CD4-positive, alpha-beta T cell treated with Interleukin-12 subunit alpha and Interleukin-12 subunit beta, for 1 hour (primary cell): Measurements from ENCODE around the gene MOXD1.
"Not testable (repeated sequence)": the region's sequence is repeated elsewhere in the genome, so short reads cannot be mapped to it uniquely, and the experiment has no call there.

Experiments used
- DNase-seq: peaks from one replicate; pipeline ENCODE4 v3.0.0-alpha.2; 2020

The MOXD1 gene

GRCh38 chr6:132344811-132345210, 56.5 kb downstream of the MOXD1 start:
- no peak for DNase-seq

GRCh38 chr6:132341646-132342045, 59.6 kb downstream of the MOXD1 start:
- no peak for DNase-seq

DNA sequence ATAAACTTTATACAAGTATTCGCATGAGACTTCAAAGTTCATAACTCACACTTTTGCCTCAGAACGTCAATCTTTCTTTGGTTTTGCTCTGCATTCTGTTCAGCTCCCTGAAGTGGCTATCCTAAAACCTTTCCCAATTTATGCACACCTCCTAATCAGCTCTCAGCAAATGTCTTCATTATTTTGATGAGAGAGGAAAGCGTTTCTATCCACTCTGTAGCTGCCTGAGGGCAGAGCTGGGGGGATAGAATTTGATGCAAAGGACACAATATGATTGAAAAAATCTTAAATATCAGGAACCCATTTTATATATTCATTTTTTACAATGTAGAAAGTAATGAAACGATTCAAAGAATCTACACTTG, 66.8 kb downstream of the MOXD1 start:
- no peak for DNase-seq

GRCh38 chr6:132333639-132334520, 67.4 kb downstream of the MOXD1 start:
- DNase-seq: no peak

DNA sequence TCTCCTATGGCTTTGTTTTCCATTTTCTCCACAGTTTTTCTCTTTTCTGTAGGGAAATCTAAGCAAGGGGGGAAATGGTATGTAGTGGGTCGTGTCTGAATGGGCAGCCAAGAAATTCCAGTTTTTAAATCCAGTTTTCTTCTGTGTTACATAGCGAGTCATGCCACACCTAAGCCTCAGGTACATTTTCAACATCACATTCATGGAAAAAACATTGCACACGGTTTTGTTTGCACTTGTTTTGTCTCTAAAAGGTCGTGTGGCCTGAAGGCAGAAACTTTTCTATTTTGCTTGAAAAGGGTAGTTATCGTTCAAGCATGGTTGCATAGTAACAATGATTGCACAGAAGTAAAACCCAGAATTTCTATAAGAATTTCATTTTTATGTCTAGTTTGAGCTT, 70.5 kb downstream of the MOXD1 start:
- no peak for DNase-seq

DNA sequence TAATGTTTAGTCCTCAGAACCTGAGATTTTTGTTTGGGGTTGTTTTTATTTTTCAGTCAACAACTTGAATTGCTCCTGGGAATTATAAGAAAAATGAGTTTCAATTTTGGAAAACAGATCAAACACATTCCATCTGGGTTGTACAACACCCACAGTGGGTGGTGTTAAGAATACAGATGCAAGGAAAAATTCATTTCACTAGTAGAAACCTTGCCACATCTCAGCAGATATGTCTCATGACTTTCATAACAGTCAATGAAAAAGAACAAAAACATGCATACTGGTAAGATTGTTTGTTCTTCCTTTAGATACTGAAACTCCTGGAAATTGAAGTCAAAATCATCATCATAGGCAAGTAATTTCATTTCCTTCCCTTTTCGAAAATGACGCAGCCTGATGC, 78.9 kb downstream of the MOXD1 start:
- no peak for DNase-seq

GRCh38 chr6:132320007-132320406, 81.3 kb downstream of the MOXD1 start:
- DNase-seq: no peak

- no peak for DNase-seq
Observed at GRCh38 chr6:132316970-132317369, 84.3 kb downstream of the MOXD1 start.

DNA sequence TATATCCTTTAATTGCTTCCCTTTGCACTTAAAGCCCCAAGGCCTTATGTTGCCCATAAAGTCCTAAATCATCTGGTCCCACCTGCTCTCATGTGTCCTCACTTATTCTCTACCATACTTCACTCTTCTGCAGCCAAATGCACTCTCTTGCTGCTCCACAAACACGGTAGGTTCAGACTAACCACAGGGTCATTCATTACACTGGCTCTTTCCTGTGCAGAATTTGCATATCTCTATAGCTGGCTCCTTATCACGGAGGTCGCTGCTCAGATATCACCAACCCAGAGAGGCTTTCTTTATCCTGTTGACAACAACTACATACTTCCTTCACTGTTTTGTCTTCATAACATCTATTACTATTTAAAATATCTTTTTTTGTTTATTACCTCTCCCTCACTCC, 86.8 kb downstream of the MOXD1 start:
- DNase-seq: no peak

- no peak for DNase-seq
Observed at GRCh38 chr6:132310921-132311320, 90.4 kb downstream of the MOXD1 start.

GRCh38 chr6:132310151-132310550, 91.1 kb downstream of the MOXD1 start:
- DNase-seq: not testable (repeated sequence)

DNA sequence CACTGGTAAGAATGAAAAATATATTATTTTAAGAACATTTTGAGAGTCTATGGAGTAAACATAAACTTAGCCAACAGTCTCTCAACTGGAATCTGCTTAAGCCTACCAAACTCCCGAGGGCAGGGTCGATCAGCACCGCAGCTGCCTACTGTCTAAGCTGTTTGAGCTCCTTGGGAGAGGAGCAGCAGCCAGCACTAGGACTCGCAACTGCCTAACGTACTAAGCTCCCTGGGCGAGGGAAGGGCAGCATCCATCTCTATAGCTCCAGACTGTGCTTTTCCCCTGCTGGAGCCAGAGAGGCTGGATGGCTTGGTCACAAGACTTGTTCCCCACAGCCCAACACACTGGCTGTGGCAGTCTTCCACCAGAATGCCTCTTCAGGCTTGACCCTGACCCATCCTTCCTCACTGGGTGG, 96.4 kb downstream of the MOXD1 start:
- DNase-seq: no peak

DNA sequence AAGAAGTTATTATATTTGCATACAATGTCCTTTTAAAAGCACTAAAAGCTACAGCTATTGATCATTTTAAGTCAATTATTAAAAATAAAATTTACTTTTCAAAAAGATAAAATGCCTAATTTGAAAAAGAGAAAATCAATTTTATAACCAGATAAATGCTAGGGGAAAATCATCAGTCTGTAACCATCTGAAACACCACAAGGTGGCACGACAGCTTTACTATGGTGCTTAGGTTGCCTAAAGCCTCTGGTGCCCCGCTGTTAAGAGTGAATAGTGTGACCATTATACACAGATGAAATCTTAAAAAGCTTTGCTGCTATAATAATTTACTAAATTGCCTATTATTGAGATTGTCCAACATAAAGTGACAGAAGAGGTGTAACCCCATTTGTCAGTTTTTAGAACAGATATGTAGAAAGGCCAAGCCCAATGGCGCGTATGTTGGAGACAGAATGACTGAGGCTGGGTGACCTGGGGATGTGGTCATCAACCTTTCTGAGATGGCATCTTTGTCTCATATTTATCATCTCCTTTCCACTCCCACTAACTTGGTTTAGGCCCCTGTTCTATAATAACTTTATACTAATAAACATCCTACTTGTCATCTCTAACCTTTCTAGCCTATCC, 100.8 kb downstream of the MOXD1 start:
- peak; percentile 10 for DNase-seq

DNA sequence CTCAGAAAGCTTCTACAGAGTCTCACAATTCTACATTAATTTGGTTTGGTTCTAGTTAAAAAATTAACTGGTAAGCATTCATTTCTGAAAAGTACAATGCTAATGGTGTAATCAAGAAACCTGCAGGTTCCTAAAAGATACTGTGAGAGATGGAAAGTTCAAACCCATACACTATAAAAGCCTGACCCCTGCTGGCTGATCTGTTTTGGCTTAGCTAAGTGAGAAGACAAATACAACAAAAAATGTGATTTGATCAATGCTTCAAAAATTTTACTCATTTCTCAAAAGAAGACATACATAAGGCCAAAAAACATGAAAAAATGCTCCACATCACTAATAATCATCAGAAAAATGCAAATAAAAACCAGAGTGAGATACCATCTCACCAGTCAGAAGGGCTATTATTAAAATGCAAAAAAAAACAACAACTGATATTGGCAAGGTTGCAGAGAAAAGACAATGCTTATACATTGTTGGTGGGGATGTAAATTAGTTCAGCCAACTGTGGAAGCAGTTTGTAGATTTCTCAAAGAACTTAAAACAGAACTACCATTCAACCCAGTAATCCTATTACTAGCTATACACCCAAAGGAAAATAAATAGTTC, 102.8 kb downstream of the MOXD1 start:
- peak; percentile 20 for DNase-seq

DNA sequence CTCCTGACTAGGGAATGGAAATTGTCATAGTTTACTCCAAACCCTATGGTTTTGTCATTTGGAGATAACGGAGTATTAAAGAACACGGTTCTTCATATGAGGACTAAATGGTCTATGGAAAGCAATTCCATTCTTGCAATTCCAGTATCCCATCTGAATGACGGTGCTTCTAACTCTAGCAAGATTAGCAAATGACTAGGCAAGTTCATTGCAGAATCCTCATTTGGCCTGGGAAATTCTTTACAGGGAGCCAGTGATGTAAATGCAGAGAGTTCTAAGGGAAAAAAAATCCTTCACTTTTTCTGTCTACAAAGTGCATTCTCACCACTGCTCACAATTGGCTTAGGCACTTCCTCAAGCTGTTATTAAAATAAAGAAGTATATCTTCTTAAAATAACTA, 111.5 kb downstream of the MOXD1 start:
- no peak for DNase-seq

- DNase-seq: no peak
Observed at GRCh38 chr6:132287101-132287500, 114.2 kb downstream of the MOXD1 start.

DNA sequence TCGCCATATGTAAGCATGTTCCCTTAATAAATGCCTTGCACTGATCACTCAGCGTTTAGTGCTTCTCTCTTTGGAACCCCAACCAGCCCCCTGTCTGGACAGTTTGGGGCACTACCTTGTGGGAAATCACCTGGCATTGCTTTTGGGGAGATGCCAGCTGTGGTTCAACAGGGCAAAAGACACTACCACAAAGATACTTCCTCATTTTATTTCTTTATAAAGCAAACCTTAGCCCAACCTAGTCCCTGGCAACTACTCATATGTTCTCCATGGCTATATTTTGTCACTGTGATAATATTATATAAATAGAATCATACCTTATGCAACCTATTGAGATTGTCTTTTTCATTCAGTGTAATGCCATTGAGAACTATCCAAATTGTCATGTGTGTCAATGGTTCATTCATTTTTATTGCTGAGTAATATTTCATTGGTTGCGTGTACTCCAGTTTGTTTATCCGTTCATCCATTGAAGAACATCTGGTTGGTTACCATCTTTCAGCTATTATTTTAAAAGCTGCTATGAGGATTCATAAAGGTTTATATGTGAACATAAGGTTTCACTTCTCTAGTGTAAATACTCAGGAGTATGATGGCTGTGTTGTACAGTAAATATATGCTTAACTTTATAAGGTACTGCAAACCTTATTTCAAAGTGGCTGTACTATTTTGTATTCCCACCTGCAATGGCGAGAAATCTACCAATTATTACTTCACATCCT, 114.8 kb downstream of the MOXD1 start:
- DNase-seq: no peak

DNA sequence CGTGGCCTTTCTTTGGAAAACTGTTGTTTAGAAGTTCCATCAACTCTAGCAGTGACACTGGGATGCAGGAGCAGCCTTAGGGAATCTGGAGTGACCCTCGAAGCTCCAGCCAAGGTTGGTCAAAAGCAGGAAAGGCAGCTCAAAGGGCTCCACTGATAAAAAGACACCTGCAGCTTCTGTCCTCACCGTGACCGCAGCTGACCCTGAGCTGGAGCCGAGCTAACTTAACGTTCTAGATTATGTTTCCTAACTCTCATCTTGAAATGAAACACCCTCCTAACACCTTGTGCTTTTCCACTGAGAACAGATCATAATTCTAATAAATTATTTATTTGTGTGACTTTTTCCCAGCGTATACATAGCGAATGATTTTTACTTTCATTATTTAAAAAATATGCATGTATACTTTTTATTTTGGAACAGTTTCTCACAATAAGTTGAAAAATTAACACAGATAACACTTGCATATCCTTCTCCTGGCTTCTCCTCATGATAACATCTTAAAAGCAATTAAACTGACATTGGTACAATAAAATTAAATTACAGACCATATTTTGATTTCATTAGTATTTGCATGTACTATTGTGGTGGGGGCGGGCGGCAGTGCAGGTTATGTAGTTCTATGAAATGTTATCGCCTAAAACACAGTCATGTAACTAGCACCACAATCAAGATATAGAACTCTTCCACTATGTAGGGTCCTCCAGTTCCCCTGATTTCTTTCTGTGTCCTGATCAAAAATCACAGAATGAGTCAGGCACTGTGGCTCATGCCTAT, 116.1 kb downstream of the MOXD1 start:
- DNase-seq: no peak

GRCh38 chr6:132282696-132283095, 118.6 kb downstream of the MOXD1 start:
- DNase-seq: no peak

DNA sequence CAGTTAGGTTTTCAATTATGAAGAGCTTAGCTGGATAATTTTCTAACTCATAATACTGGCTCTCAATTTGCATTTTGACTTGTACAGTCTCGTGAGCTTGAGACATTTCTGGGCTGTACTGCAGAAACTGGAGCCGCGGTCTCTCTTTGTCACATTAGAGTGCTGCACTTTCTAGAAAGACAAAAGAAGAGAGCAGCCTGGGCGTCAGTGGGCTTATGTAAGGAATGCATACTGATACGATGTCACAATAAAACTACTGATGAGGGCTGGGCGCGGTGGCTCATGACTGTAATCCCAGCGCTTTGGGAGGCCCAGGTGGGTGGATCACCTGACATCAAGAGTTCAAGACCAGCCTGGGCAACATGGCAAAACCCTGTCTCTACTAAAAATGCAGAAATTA, 120.8 kb downstream of the MOXD1 start:
- no peak for DNase-seq

- peak; percentile 71 for DNase-seq
Observed at GRCh38 chr6:132279592-132280139, 121.6 kb downstream of the MOXD1 start.
